Activated naive CD4-positive, alpha-beta T cell treated with anti-CD3 and anti-CD28 coated beads, Interleukin-2, amount 50 U/mL, for 72 hours (primary cell): Measurements from ENCODE around the gene CAB39L. TPM values are rescaled to one million over a fixed set of nuclear protein-coding genes. Genes with fewer than 3 reads are reported as not detected.

ENCODE experiments used
- total RNA-seq, 2 donors: library from RNA; stranded (reverse); gene quantifications; one replicate each; pipeline ENCODE4 v1.2.3, GENCODE V29; 2022

The CAB39L gene
- total RNA-seq, 2 donors from 2014 or later = 5.2 to 14.5 TPM

Other genes with a start within 250 kb of the CAB39L start
- not detected for gene MLNR, start 223.7 kb downstream of the CAB39L start, total RNA-seq
- gene CDADC1, start 196.1 kb downstream of the CAB39L start, total RNA-seq = 10 to 100 TPM; 15.8 to 16.9 TPM
- 10 to 100 TPM; 16.0 to 22.7 TPM for gene SETDB2, start 210 bp upstream of the CAB39L start, total RNA-seq
- 100 to 1,000 TPM in 1 of 2 donors, 10 to 100 TPM in 1; 57.2 to 132 TPM for gene PHF11, start 51.9 kb upstream of the CAB39L start, total RNA-seq
- 10 to 100 TPM; 15.6 to 26.1 TPM for gene RCBTB1, start 141.5 kb upstream of the CAB39L start, total RNA-seq
- gene ARL11, start 184.4 kb upstream of the CAB39L start, total RNA-seq = 1 to 10 TPM; 1.5 to 1.6 TPM
- gene EBPL, start 247.4 kb upstream of the CAB39L start, total RNA-seq = 10 to 100 TPM; 31.9 to 59.9 TPM